HG02642 (cell line): ENCODE measurements around the gene IGFBP6.

Source experiments
- ATAC-seq: cut with Tn5 transposase; IDR thresholded peaks from one replicate; pipeline ENCODE4 v1.9.1; 2021; ENCODE audit warnings: mild to moderate bottlenecking; ENCODE audit not compliant: unreplicated experiment, poor library complexity

IGFBP6 gene

GRCh38 chr12:53058674-53059433, 38.6 kb upstream of the IGFBP6 start:
- no peak for ATAC-seq

DNA sequence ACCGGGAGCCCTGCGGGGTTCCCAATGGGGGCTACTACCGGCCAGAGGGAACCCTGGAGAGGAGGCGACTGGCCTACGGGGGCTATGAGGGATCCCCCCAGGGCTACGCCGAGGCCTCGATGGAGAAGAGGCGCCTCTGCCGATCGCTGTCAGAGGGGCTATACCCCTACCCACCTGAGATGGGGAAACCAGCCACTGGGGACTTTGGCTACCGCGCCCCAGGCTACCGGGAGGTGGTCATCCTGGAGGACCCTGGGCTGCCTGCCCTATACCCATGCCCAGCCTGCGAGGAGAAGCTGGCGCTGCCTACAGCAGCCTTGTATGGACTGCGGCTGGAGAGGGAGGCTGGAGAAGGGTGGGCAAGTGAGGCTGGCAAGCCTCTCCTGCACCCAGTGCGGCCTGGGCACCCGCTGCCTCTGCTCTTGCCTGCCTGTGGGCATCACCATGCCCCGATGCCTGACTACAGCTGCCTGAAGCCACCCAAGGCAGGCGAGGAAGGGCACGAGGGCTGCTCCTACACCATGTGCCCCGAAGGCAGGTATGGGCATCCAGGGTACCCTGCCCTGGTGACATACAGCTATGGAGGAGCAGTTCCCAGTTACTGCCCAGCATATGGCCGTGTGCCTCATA, 37.9 kb upstream of the IGFBP6 start:
- ATAC-seq = no peak

GRCh38 chr12:53060064-53060720, 37.3 kb upstream of the IGFBP6 start:
- no peak for ATAC-seq

- ATAC-seq = no peak
Measured at GRCh38 chr12:53060721-53061276, 36.7 kb upstream of the IGFBP6 start.

DNA sequence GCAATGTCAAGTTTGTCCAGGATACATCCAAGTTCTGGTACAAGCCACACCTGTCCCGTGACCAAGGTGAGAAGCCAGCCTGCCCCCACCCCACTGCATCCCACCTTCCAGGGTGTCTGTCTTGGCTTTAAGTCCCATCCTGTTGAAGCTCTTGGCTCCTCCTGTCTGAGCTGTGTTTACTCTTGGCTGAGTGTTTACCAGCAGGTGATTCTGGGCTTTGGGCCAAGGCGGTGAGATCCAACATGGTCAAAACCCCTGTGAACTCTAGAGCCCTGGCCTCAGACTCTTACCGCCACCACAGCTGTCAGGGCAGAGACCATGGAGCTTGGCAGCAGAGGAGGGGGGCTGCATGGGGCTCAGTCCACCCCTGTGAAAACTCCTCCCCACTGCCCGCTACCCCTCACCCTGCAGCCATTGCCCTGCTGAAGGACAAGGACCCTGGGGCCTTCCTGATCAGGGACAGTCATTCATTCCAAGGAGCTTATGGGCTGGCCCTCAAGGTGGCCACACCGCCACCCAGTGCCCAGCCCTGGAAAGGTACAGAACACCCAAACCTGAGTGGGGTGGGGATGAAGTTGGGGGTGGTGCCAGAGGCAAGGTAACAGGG, 36.0 kb upstream of the IGFBP6 start:
- no peak for ATAC-seq

- no peak for ATAC-seq
Measured at GRCh38 chr12:53062011-53062961, 35.2 kb upstream of the IGFBP6 start.

GRCh38 chr12:53062977-53063707, 34.3 kb upstream of the IGFBP6 start:
- ATAC-seq = no peak

- ATAC-seq = no peak
Measured at GRCh38 chr12:53063708-53064612, 33.5 kb upstream of the IGFBP6 start.

DNA sequence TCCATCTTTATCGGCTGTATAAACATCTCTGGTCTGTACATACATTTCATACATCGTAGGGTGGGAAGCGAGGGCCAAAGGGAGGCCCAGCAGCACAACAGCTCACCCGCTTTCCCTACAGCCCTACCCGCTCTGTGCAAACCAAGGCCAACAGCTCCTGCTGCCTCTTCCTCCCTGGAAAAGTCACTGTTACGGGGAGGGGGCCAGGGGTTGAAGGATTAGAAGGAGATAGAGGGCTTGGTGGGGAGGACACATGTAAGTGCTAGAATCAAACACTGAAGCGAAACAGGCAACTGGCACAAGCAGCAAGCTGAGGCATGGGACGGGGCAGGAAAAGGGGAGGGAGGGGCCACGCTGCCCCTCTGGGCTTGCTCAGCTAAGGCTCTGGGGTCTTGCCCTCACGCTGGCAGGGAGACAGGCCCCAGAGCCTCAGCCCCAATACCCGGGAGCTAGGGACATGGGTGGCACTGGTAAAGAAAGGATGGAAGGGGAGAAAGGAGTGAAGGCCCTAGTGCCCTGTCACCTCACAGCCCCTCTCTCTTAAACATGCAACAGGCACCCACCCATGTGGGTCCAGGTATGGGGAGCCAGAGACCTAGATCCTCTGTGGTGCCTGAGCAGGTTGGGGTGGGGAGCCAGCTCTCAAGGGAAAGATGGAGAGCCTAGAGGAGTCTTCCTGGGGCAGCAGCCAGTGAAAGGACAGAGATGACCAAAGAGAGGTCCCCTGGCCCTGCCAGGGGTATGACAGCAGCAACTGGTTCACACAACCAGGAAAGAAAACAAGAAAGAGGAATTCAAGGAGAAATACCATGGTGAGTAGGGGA, 32.6 kb upstream of the IGFBP6 start:
- ATAC-seq = no peak

DNA sequence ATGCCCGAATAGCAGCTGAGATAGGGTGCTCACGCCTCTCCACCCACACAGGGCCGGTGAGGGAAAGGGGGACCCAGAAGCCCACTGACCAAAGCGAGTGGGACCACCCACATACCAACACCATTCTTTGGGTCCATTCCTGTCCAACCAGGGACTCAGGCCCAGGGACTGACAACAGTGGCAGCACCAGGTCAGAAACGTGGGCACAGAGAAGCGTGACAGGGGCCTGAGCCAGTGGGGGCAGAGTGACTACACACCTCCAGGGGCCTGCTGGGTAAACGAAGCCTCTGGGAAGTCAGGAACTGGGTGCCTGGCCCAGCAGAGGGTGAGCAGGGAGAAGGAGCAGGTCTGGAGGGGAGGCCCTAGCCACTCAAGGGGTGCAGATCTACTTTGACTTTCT, 32.0 kb upstream of the IGFBP6 start:
- ATAC-seq = no peak

- no peak for ATAC-seq
Measured at GRCh38 chr12:53065975-53066931, 31.2 kb upstream of the IGFBP6 start.

DNA sequence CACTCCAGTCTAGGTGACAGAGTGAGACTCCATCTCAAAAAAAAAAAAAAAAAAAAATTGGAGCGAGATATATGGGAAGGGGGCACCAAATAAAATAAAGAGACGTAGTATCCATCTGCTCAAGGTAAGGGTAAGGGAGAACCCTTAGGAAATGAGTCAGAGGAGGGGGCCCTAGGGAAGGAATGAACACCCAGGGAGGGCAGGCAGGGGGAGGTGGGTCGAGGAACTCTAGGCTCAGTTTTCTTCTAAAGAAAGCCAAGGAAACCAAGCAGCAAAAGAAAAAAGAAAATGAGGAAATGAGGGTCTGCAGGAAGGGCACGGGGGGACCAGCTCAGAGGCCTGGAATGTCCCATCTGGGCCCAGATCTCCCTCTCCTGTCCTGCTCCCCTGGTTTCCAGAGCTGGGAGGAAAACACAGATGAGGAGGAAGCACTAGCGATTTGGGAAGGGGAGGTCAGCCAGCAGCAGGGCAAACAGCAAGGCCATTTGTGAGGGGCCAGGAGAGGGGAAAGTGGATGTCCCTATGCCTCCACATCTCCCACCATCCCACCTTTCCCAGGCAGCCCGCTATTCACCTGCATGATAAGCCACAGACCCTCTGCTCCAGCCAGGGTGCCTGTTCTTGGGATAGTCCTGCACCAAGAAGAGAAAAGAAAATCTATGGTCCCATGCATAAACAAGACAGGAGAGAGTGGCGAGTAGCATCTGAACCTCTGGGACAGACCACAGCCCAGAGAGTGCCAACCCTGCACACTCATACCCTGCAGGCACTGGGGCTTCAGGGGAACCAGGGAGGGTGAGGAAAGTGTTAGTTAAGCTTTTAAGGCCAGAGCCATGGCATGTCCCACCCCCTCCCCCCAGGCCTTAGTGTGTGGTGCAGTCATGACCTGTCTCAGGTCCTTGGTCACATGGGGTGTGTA, 30.1 kb upstream of the IGFBP6 start:
- ATAC-seq = no peak

DNA sequence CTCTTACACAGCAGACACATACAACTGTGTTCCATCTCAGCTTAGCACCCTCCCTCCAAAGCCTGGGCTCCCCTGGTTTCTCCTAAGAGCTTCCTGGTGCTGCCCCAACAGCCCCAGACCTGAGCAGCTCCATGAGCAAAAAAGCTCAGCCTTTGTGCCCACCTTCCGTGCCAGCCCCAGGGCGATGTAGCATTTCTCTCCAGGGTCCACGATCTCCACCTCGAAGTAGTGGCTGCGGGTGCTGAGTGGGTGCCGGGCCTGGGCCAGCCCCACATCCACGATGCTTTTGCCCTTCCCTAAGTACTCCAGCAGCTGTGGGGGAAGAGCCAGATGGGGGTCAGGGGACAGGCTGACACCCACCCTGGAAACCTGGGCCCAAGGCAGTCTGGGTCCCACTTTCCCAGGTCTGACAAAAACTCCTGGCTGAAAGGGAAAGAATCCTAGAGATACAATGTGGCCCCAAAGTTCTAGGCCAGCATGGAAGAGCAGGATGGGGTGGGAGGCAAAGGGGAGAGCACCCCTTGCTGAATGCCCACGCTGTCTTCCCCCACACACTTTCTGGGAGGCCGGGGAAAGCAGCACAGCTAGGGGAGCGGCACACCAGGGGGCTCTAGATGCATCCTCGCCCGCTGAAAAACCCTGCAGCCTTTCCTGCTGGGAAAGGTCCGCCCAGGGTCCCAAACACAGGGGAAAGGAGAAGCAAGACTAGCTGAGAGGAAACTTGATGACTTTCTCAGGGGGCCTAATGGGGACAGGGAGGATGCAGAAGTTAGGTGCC, 29.3 kb upstream of the IGFBP6 start:
- ATAC-seq = no peak

GRCh38 chr12:53068811-53069585, 28.5 kb upstream of the IGFBP6 start:
- ATAC-seq = no peak
